Panc1 (cell line): ENCODE measurements around the gene LSMEM2. TPM values are rescaled to one million over a fixed set of nuclear protein-coding genes. Genes with fewer than 3 reads are reported as not detected.

Experiments
- ATAC-seq: fragments of 200-7000 bp; cut with Tn5 transposase; 2 replicates; pipeline ENCODE4 v1.9.1; 2020; ENCODE audit warnings: mild to moderate bottlenecking, moderate library complexity
- BruUV-seq: library from RNA; stranded (reverse); fragments of 400-500 nt; replicated peaks from 2 replicates; lab custom pipeline; 2021; lab: Mats Ljungman, UMichigan
- CTCF ChIA-PET: fragments of 300-600 bp; sonication (Branson Sonifier 250); formaldehyde crosslinking; loops from one replicate; lab custom pipeline; 2022; ENCODE audit warnings: antibody characterized with exemption; lab: Charles Lee
- POLR2A ChIA-PET: fragments of 300-600 bp; sonication (Branson Sonifier 250); formaldehyde crosslinking; loops from one replicate; lab custom pipeline; 2022; ENCODE audit warnings: antibody characterized with exemption; lab: Charles Lee
- DNase-seq: peaks from one replicate; pipeline ENCODE4 v3.0.0-alpha.2; 2010; ENCODE audit warnings: low read depth, low spot score
- H3K27ac ChIP-seq: 2 replicates; pipeline ENCODE4 v1.5.1; 2011; ENCODE audit warnings: mild to moderate bottlenecking, low read length, inconsistent platforms
- H3K27me3 ChIP-seq: fragments of 200-500 bp; sonication (Bioruptor generic); 2 replicates; pipeline ENCODE4 v1.6.0; 2014; ENCODE audit warnings: low read length, inconsistent platforms; ENCODE audit not compliant: control insufficient read depth, insufficient read depth
- H3K36me3 ChIP-seq: fragments of 200-500 bp; sonication (Bioruptor generic); 2 replicates; pipeline ENCODE4 v1.5.1; 2014; ENCODE audit warnings: inconsistent platforms, mild to moderate bottlenecking, low read length, moderate library complexity; ENCODE audit not compliant: control insufficient read depth, insufficient read depth
- H3K4me1 ChIP-seq: 2 replicates; pipeline ENCODE4 v1.5.1; 2011; ENCODE audit warnings: inconsistent platforms, mild to moderate bottlenecking, low read length, moderate library complexity; ENCODE audit not compliant: control insufficient read depth, insufficient read depth
- H3K4me3 ChIP-seq, 2 experiments: 2 replicates each; pipeline ENCODE4 v1.5.1; 2011 to 2012; ENCODE audit warnings: low read depth in 2 of 2, low read length in 2 of 2, mild to moderate bottlenecking in 2 of 2, inconsistent platforms in 1 of 2, moderate library complexity in 1 of 2
- H3K9me3 ChIP-seq: fragments of 200-500 bp; sonication (Bioruptor generic); 2 replicates; pipeline ENCODE4 v1.5.1; 2014; ENCODE audit warnings: low read depth, mild to moderate bottlenecking, inconsistent platforms, low read length, moderate library complexity; ENCODE audit not compliant: control insufficient read depth, insufficient read depth
- CTCF ChIP-seq: fragments of 450-650 bp; IDR thresholded peaks from 2 replicates; pipeline ENCODE4 v1.5.1; 2017; ENCODE audit warnings: mild to moderate bottlenecking
- POLR2AphosphoS5 ChIP-seq: IDR thresholded peaks from 2 replicates; pipeline ENCODE4 v1.6.1; 2012; ENCODE audit warnings: mild to moderate bottlenecking, low read depth, low read length, moderate library complexity
- REST ChIP-seq, 2 experiments: IDR thresholded peaks; 2 replicates each; pipeline ENCODE4 v1.6.1; 2011 to 2012; ENCODE audit warnings: low read depth in 2 of 2, control low read depth in 1 of 2, low read length in 1 of 2, mild to moderate bottlenecking in 1 of 2, moderate library complexity in 1 of 2; ENCODE audit not compliant: insufficient read depth in 1 of 2
- SIN3A ChIP-seq: IDR thresholded peaks from 2 replicates; pipeline ENCODE4 v1.6.1; 2012; ENCODE audit warnings: low read depth, mild to moderate bottlenecking, low read length, moderate library complexity, borderline replicate concordance; ENCODE audit not compliant: insufficient read depth
- TCF7L2 ChIP-seq: IDR thresholded peaks from 2 replicates; pipeline ENCODE4 v1.6.1; 2011; ENCODE audit warnings: mild to moderate bottlenecking, low read depth, low read length, inconsistent platforms
- in situ Hi-C: cut with HindIII; loops from 2 replicates; pipeline ENCODE4 v1.10.0; 2016; ENCODE audit warnings: low sequenced_read_pairs, low pct_unique_long_range_greater_than_20kb
- intact Hi-C: fragments of 100-400 bp; cut with micrococcal nuclease; formaldehyde crosslinking; loops from one replicate; pipeline ENCODE4 v1.10.0; 2022; ENCODE audit not compliant: unreplicated experiment
- total RNA-seq: library from RNA; stranded (reverse); gene quantifications from one replicate; pipeline ENCODE4 v1.2.1, GENCODE V29; 2021; ENCODE audit not compliant: unreplicated experiment

The LSMEM2 gene
- total RNA-seq, 1 experiment from 2014 or later = not detected

GRCh38 chr3:50319181-50319893 is 40.5 kb downstream of the LSMEM2 start:
- intact Hi-C loops = no loop called here
- H3K4me3 ChIP-seq = no peak overlapping the region
- DNase-seq (no peak), ATAC-seq (no peak)
- H3K9me3 ChIP-seq = no peaks in the 10 kb centered on the region
- peaks cover 20% of the 10 kb centered on the region for H3K4me1 ChIP-seq
- TF ChIP-seq CTCF (no peak), TCF7L2 (no peak), REST (IDR thresholded peaks at IDR 0.05; ENCODE audit: insufficient read depth in 1 of 2, low read depth in 2 of 2, low read length in 1 of 2) (no peak), POLR2AphosphoS5 (no peak), SIN3A (no peak)
- CTCF ChIA-PET = no interaction called here
- H3K36me3 ChIP-seq = no peaks in the 10 kb centered on the region; the same call in 1 of the 2 replicates
- in situ Hi-C loops = no loop called here
- BruUV-seq = TSS peak; percentile 63
- no peaks in the 10 kb centered on the region for H3K27me3 ChIP-seq
- H3K27ac ChIP-seq = no peak overlapping the region
- POLR2A ChIA-PET = interaction anchor here (0.5 to 0.6 kb wide), 2 partner anchors 84 to 217 kb away, joined by 3 to 5 read pairs; partner anchors contain the start of gene GNAI2

- H3K4me3 ChIP-seq = peak overlapping the region; percentile 82 to 93
- in situ Hi-C loops (no loop called here), intact Hi-C loops (no loop called here)
- no peak for ATAC-seq
- ChIA-PET POLR2A (interaction anchor here (0.6 kb wide), 1 partner anchor 218 kb away, joined by 3 read pairs; no protein-coding TSS in a partner anchor), CTCF (no interaction called here)
- H3K4me1 ChIP-seq = peaks cover 23% of the 10 kb centered on the region
- DNase-seq = no peak
- H3K27me3 ChIP-seq = no peaks in the 10 kb centered on the region
- no TSS peak for BruUV-seq
- H3K36me3 ChIP-seq = no peaks in the 10 kb centered on the region; the same call in 1 of the 2 replicates
- H3K27ac ChIP-seq = peak overlapping the region; percentile 92
- no peaks in the 10 kb centered on the region for H3K9me3 ChIP-seq
- TF ChIP-seq SIN3A (no peak), CTCF (peak; percentile 20; the same call in 1 of the 2 replicates), TCF7L2 (no peak), POLR2AphosphoS5 (no peak), REST (IDR thresholded peaks at IDR 0.05; ENCODE audit: insufficient read depth in 1 of 2, low read depth in 2 of 2, low read length in 1 of 2) (no peak)
Observed at GRCh38 chr3:50319894-50320625, 41.2 kb downstream of the LSMEM2 start.
